Measurements from ENCODE around the gene UBA52. TPM values are rescaled to one million over a fixed set of nuclear protein-coding genes. Genes with fewer than 3 reads are reported as not detected.

UBA52 gene
- total and polyA plus RNA-seq, 10 of the 15 experiments (the other 5 are each of a cell fraction or from before 2014, with no cell fraction given), result 1,131 to 2,392 (median 1,645) TPM

GRCh38 chr19:18531485-18531884, 40.2 kb upstream of the UBA52 start (continued):
- TF ChIP-seq ZNF592 (IDR thresholded peaks at IDR 0.05), result no peak
- no peak for TF ChIP-seq USF1 (IDR thresholded peaks at IDR 0.05; ENCODE audit: borderline replicate concordance, extremely low read length, insufficient read depth, low read depth, low read length)
- TF ChIP-seq SIX5 (IDR thresholded peaks at IDR 0.05; ENCODE audit: low read depth, low read length, severe bottlenecking), result no peak
- no peak for TF ChIP-seq CREM (IDR thresholded peaks at IDR 0.05; ENCODE audit: low read depth)
- no peak for TF ChIP-seq ZNF622 (IDR thresholded peaks at IDR 0.05)
- no peak for TF ChIP-seq RAD51 (IDR thresholded peaks at IDR 0.05)
- TF ChIP-seq RELB (IDR thresholded peaks at IDR 0.05; ENCODE audit: low read depth), result no peak
- no peak for TF ChIP-seq PBX3 (IDR thresholded peaks at IDR 0.05; ENCODE audit: insufficient replicate concordance, low read depth, low read length)
- TF ChIP-seq ETV6 (conservative IDR thresholded peaks at IDR 0.05 in 1 of 2, IDR thresholded peaks at IDR 0.05 in 1 of 2; ENCODE audit: borderline replicate concordance in 1 of 2, low read depth in 1 of 2), result no peak
- TF ChIP-seq RBBP5 (conservative IDR thresholded peaks at IDR 0.05), result no peak
- no peak for TF ChIP-seq BCL3 (IDR thresholded peaks at IDR 0.05; ENCODE audit: borderline replicate concordance, insufficient read depth, low read depth, low read length, poor library complexity, severe bottlenecking)
- TF ChIP-seq CHD2 (IDR thresholded peaks at IDR 0.05; ENCODE audit: borderline replicate concordance, low read depth, low read length), result no peak
- no peak for TF ChIP-seq HCFC1 (IDR thresholded peaks at IDR 0.05; ENCODE audit: low read length)
- no peak for TF ChIP-seq ATF7 (IDR thresholded peaks at IDR 0.05; ENCODE audit: low read depth)
- TF ChIP-seq ZBTB4 (CRISPR knock-in tag; IDR thresholded peaks at IDR 0.05), result no peak
